KMS-11 (cell line): ENCODE results near the gene MYO1E.

Experiments used
- H2AFZ ChIP-seq: fragments of 200-600 bp; sonication (generic); 2 replicates; pipeline ENCODE4 v1.6.1; 2016; ENCODE audit warnings: antibody characterized with exemption, mixed run types, low read depth
- H3K27ac ChIP-seq: fragments of 200-600 bp; sonication (generic); 2 replicates; pipeline ENCODE4 v1.6.1; 2016; ENCODE audit warnings: mild to moderate bottlenecking, mixed run types
- H3K27me3 ChIP-seq: fragments of 200-600 bp; sonication (generic); 2 replicates; pipeline ENCODE4 v1.6.1; 2017; ENCODE audit warnings: mild to moderate bottlenecking, low read depth, mixed run types, moderate library complexity; ENCODE audit not compliant: insufficient read depth
- H3K36me3 ChIP-seq: fragments of 200-600 bp; sonication (generic); 2 replicates; pipeline ENCODE4 v1.6.1; 2017; ENCODE audit warnings: mild to moderate bottlenecking, mixed run types; ENCODE audit not compliant: insufficient read depth
- H3K4me1 ChIP-seq: fragments of 200-600 bp; sonication (generic); 2 replicates; pipeline ENCODE4 v1.6.1; 2016; ENCODE audit warnings: mild to moderate bottlenecking, low read depth, mixed run types; ENCODE audit not compliant: poor library complexity, severe bottlenecking
- H3K4me2 ChIP-seq: fragments of 200-600 bp; sonication (generic); 2 replicates; pipeline ENCODE4 v1.7.0; 2016; ENCODE audit warnings: mild to moderate bottlenecking, mixed run types
- H3K4me3 ChIP-seq: fragments of 200-600 bp; sonication (generic); IDR thresholded peaks from 2 replicates; pipeline ENCODE4 v1.6.1; 2017; ENCODE audit warnings: low read depth, low read length, mixed read lengths; ENCODE audit not compliant: insufficient read depth
- H3K79me2 ChIP-seq: fragments of 200-600 bp; sonication (generic); 2 replicates; pipeline ENCODE4 v1.6.1; 2016; ENCODE audit warnings: low read depth, mixed run types; ENCODE audit not compliant: insufficient read depth
- H3K9ac ChIP-seq: fragments of 200-600 bp; sonication (generic); 2 replicates; pipeline ENCODE4 v1.6.1; 2016; ENCODE audit warnings: mild to moderate bottlenecking, mixed run types
- H4K20me1 ChIP-seq: fragments of 200-600 bp; sonication (generic); 2 replicates; pipeline ENCODE4 v1.6.1; 2016; ENCODE audit warnings: mild to moderate bottlenecking, mixed run types; ENCODE audit not compliant: insufficient read depth
- TF ChIP-seq, protein P1 (sequence below): fragments of 200-600 bp; sonication (generic); conservative IDR thresholded peaks from 2 replicates; pipeline ENCODE4 v1.6.1; 2017; ENCODE audit warnings: low read depth, mild to moderate bottlenecking, antibody characterized with exemption, low read length, moderate library complexity, mixed read lengths

Gene MYO1E

DNA sequence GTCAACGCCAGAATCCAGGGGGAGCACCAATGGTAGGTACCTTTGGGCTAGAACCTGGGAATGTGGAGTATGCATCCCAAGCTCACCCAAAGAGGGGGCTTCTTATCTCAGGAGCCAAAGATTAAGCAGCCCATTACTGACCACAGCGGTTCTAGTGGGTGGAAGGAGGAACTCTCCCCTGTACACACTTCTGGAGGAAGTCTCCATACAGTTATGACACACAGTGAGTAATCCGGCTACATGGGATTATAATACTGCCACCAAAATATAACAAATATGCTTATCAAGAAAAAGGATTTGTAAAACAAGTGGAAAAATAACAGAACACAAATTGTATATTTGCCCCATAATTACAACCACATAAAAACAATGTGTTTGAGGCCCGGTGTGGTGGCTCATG is 8.4 kb downstream of the MYO1E start:
- no peaks in the 10 kb centered on the region for H3K4me1 ChIP-seq
- no peaks in the 10 kb centered on the region for H3K36me3 ChIP-seq
- no peak overlapping the region for H3K9ac ChIP-seq
- TF ChIP-seq, protein P1, sequence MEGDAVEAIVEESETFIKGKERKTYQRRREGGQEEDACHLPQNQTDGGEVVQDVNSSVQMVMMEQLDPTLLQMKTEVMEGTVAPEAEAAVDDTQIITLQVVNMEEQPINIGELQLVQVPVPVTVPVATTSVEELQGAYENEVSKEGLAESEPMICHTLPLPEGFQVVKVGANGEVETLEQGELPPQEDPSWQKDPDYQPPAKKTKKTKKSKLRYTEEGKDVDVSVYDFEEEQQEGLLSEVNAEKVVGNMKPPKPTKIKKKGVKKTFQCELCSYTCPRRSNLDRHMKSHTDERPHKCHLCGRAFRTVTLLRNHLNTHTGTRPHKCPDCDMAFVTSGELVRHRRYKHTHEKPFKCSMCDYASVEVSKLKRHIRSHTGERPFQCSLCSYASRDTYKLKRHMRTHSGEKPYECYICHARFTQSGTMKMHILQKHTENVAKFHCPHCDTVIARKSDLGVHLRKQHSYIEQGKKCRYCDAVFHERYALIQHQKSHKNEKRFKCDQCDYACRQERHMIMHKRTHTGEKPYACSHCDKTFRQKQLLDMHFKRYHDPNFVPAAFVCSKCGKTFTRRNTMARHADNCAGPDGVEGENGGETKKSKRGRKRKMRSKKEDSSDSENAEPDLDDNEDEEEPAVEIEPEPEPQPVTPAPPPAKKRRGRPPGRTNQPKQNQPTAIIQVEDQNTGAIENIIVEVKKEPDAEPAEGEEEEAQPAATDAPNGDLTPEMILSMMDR, result no peak
- H4K20me1 ChIP-seq, result no peaks in the 10 kb centered on the region
- H3K4me3 ChIP-seq, result no peak overlapping the region
- H3K27me3 ChIP-seq, result no peaks in the 10 kb centered on the region
- H3K27ac ChIP-seq, result no peak overlapping the region
- H2AFZ ChIP-seq, result no peak overlapping the region
- H3K4me2 ChIP-seq, result no peak overlapping the region
- no peaks in the 10 kb centered on the region for H3K79me2 ChIP-seq

DNA sequence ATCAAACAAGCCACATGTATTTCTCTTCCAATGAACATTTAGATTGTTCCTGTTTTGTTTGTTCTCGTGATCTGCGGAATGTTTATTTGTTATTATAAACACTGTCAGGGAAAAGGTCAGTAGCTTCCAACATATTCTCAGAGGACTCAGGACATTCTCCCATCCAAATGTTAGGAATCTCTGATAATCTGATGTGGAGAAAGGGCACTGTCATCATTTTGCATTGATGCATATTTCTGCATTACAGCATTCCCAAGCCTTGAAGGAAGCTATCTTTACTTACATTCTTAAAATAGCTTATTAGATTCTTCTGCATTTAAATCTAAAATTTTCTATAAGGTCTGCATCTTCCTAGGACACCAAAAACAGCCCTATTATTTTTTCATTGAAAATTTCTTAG is 10.3 kb downstream of the MYO1E start:
- Histone ChIP-seq H2AFZ (no peak overlapping the region), H3K36me3 (no peaks in the 10 kb centered on the region), H3K4me1 (no peaks in the 10 kb centered on the region), H3K9ac (no peak overlapping the region), H3K79me2 (no peaks in the 10 kb centered on the region), H4K20me1 (no peaks in the 10 kb centered on the region), H3K4me3 (no peak overlapping the region), H3K4me2 (no peak overlapping the region), H3K27ac (no peak overlapping the region), H3K27me3 (no peaks in the 10 kb centered on the region)
- TF ChIP-seq, protein P1, result no peak

DNA sequence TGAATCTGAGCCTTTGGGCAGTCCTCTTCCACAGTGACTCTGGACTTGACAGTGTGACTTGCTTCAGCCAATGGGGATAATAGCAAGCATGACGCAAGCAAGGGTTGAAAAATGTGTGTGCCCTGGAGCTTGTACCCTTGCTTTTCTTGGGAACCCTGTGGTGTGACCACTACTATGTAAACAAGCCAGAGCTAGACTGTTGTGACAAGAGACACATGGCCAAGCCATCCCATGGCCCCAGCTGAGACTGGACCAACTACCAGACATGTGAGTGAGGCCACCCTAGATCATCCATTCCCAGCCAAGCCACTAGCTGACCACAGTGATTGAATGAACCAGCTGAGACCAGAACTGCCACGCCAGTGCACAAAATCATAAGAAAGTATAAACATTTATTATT is 11.8 kb downstream of the MYO1E start:
- no peak overlapping the region for H3K27ac ChIP-seq
- H3K4me2 ChIP-seq, result no peak overlapping the region
- no peaks in the 10 kb centered on the region for H4K20me1 ChIP-seq
- no peak overlapping the region for H3K9ac ChIP-seq
- H3K4me1 ChIP-seq, result no peaks in the 10 kb centered on the region
- H3K36me3 ChIP-seq, result no peaks in the 10 kb centered on the region
- TF ChIP-seq, protein P1, result no peak
- no peaks in the 10 kb centered on the region for H3K79me2 ChIP-seq
- H2AFZ ChIP-seq, result no peak overlapping the region
- H3K4me3 ChIP-seq, result no peak overlapping the region
- H3K27me3 ChIP-seq, result no peaks in the 10 kb centered on the region

DNA sequence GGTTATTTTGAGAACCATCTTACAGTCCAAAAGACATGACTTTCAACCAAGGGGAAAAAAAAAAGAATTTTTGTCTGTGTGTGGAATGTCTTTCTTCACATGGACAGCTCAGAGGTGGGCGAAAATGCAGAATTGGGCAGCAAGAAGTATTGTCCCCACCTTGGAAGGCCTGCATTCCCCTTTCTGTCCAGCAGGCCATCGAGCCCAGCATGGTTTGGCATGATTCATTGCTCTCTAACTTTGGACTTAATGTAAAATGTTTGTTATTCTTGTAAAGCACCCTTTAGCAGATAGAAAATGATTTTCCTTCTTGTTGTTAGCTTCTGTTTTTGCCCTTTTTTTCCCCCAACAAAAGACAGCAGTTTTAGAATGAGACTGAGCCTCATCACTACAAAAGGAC is 12.4 kb downstream of the MYO1E start:
- H3K79me2 ChIP-seq, result no peaks in the 10 kb centered on the region
- H3K9ac ChIP-seq, result no peak overlapping the region
- H3K27ac ChIP-seq, result no peak overlapping the region
- H2AFZ ChIP-seq, result no peak overlapping the region
- H3K4me1 ChIP-seq, result no peaks in the 10 kb centered on the region
- H3K4me3 ChIP-seq, result no peak overlapping the region
- H4K20me1 ChIP-seq, result no peaks in the 10 kb centered on the region
- no peak overlapping the region for H3K4me2 ChIP-seq
- no peaks in the 10 kb centered on the region for H3K36me3 ChIP-seq
- no peaks in the 10 kb centered on the region for H3K27me3 ChIP-seq
- TF ChIP-seq, protein P1, result 0 out of 2 replicates have a peak, but pooled peaks have one; percentile 20

DNA sequence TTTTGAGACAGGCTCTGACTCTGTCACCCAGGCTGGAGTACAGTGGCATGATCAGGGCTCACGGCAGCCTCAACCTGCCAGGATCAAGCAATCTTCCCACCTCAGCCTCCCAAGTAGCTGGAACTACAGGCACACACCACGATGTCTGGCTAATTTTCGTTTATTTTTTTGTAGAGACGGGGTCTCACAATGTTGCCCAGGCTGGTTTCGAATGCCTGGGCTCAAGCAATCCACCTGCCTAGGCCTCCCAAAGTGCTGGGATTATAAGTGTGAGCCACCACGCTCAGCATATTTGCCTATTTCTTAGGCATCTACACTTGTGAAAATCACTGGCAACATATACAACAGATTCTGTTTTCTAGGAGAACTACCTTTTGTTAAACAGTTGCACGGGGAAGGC is 16.9 kb downstream of the MYO1E start:
- Histone ChIP-seq H3K4me2 (no peak overlapping the region), H3K27me3 (no peaks in the 10 kb centered on the region), H3K4me3 (no peak overlapping the region), H3K79me2 (no peaks in the 10 kb centered on the region), H3K27ac (no peak overlapping the region), H2AFZ (no peak overlapping the region), H3K36me3 (no peaks in the 10 kb centered on the region), H4K20me1 (no peaks in the 10 kb centered on the region), H3K9ac (no peak overlapping the region), H3K4me1 (no peaks in the 10 kb centered on the region)
- TF ChIP-seq, protein P1, result no peak
